GM19328 (cell line): ENCODE data around the gene CYB561.

Experiments
- ATAC-seq: cut with Tn5 transposase; IDR thresholded peaks from one replicate; pipeline ENCODE4 v1.9.1; 2021; ENCODE audit warnings: mild to moderate bottlenecking, moderate library complexity; ENCODE audit not compliant: unreplicated experiment

Gene CYB561

DNA sequence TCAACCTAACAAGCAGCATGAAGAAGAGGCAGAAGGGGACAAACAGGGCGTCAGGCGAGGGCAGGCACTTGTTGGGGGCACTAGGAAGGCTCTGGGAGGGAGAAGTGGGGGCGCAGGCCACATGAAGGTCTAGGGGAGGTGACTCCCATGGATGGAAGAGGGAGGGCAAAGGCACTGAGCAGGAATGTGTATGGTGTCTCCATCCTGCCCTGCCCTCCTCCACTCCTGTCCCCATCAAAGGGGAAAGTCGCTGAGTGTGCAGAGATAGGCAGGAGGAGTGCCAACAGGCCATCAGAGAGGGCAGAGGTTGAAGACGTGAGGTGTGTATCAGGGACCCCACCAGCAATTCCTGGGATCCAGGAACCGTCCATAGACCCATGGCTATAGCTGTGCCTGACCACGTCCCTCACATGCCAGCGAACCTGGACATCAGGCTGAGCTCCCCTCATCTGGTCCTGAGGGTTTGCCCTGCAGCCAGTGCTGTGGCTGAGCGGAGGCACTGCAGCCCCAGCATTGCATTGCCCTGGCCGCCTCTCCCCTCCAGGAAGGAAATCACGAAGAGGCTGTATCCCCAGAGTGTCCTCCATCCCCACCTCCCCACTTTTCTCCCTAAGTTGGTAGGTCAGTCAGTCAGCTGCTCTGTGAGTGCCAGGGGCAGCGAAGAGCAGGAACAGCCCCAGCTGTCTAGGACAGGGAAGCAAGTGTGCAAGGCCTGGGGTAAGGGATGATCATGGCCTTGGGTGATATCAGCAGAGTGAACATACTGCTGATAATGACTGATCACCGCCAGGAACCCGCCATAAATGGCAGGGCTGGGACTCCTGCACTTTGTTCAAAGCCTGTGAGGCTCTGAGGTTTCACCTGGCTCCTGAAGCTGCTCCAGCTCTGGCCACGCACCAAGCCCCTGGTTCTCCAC lies 6.2 kb upstream of the CYB561 start:
- no peak for ATAC-seq

DNA sequence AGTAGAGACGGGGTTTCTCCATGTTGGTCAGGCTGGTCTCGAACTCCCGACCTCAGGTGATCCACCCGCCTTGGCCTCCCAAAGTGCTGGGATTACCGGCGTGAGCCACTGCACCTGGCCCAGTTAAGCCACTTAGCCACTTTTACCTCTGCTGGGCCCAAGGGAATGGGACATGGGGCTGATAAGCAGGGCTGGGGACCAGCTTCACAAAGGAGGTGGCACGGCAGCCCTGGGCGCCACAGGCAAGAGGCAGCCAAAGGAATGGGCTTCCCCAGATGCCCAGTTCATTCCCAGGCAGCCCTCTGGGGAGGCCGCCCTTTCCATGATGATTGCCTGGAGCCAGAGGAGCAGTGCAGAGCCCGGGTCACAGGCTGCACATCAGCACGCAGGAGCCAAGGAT lies 5.0 kb upstream of the CYB561 start:
- no peak for ATAC-seq

DNA sequence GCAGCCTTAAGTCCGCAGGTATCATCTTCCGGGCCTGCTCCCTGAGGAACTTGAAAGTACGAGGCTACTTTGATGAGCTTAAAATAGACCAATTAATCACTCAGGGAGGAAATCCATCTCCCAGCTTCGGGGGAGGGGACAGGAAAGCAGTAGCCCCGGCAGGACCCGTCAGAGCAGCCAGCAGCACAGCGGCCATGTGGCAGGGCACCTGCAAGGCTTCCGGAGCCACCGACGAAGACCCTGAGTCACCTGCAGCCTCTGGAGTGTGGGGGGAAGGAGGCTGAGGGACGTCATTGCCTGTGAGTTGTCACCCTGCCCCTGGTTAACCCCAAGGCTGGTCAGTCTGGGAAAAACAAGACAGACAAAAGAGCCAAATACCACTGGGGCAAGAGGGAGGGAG lies 4.4 kb upstream of the CYB561 start:
- no peak for ATAC-seq

DNA sequence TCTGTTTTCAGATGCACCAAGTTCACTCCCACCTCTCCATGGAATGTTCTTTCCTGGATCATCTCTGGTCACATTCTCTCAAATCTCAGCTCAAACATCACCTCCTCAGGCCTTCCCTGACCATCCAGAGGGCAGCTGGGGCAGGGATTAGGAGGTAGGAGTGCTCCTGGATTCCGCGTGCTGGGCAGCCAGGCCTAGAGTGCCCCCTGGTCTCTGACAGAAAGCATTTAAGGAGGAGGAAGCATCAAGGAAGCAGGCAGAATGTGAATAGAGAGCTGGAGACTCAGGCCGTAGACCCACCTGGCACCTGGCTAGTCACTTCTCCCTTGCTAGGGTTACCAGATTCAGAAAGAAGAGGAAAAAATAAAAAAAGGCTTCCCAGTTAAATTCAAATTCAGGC lies 2.5 kb upstream of the CYB561 start:
- no peak for ATAC-seq

DNA sequence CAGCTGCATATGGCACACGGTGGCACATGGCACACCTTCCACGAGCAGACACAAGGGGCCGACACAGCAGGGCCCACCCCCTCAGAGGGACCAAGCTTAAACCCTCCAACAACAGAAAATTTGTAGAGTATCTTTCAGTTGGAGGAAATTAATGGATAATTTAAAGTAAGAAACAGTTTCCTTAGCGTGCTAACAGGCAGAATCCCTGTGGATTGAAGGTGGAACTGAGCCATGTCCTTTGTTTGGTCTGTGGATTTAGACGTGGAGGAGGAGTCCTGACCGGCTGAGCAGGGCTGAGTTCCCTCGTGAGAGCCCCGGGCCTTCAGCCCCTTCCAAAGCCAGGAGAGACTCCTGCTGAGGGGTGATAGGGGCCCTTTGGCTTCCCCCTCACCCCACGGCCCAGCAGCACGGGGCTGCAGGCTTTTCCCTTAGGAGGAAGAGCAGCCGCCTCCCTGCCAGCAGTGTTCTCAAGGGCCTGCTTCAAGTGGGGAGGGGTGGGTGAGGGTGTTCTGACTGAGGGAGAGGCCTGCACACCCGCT lies 1.4 kb upstream of the CYB561 start:
- no peak for ATAC-seq

DNA sequence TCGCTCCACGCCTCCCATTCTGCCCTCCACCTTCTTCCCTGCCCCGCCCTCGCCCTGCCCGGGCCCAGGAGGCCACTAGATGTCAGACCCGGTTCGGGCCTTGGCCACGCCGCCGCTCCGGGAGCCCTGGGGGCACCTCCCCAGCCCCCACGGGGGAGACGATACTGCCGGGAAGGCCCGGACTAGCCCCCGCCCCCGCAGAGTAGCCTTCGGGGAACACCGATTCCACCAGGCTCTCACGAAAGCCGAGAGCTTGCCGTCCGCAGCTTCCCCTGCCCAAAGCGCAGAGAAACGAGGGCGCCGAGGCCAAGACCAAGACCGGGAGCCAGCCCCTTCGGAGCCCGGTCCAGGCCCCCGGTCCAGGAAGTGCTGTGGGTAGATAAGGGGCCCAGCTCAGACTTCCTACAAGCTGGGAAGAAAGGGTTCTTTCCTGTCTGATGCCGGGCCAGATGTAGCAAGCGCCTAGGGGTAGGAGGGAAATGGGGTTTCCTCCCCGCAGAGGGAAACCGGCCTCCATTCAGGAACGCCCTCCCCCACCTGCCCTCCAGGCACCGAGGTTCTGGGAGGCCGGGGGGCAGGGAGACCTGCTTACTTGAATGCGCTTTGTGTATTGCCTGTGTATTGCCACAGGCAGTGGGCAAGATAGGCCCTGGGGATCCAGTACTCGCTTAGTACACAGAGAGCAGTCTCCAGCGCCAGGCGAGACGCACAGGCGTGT lies 806 bp upstream of the CYB561 start:
- peak; percentile 23 for ATAC-seq

DNA sequence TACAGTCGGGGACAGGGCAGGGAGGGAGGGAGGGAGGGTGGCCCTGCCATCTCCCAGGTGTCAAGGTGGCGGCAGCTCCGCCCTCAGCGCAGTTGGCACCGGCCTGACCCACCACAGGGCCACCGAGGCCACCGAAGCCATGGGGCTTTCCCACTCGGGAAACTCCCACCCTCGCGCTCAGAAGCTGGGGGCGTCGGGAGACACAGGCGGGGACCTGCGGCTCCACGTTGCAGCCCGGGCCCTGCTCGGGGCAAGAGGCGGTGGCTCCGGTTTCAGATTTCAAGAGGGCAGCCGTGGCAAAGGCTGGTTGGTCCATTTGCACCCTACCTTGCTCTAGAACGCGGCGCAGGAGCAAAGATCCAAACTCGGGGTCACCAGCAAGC lies 544 bp downstream of the CYB561 start:
- peak; percentile 24 for ATAC-seq

DNA sequence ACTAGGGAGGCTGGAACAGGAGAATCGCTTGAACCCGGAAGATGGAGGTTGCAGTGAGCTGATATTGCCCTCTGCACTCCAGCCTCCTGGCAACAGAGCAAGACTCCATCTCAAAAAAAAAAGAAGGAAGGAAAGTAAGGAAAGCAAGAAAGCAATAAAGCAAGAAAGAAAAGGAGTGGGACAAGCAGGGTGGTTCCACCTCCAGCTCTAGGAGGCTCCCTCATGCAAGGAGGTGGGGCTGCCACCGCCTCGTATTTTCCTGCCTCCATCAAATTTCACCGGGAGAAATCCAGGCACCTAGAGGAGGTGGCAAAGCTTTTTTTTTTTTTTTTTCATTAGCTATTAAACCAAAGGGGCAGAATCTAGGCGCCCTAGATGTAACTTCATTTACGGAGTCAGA lies 1.0 kb downstream of the CYB561 start:
- ATAC-seq: no peak

DNA sequence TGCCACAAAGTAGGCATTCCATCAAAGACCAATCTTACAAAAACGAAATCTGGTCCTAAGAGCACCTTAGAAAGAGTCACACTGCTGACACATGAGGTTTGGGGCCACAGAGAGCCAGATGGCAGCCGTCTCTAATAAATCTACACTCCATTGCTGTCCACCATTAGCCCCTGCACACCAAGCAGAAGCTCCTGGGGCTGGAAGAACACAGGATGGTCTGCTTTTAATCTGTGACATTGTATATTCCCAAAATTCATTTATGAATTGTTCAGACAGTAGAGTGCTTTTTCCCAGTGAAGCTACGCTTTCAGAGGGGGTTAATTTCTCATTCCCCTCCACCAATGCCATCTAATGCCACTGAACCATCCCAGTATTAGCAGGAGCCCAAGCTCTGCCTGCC lies 1.6 kb downstream of the CYB561 start:
- no peak for ATAC-seq

DNA sequence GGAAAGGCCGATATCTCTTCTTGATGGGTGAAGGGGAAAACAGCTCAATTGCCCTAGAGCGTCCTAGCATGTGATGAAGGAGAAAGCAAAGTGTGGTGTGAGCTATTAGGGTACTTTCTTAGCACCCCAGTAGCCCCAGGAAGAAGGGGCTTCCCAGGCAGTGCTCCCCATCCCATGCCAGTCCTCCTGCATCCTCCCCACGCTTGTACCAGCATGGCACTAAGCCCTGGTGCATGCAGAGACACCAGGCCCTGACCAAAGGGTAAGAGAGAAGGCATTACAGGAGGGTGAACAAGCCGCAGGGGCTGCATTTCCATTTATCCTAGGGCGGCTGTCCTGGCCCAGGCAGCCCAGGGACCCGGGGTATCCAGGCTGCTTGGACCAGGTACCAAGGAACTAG lies 3.1 kb downstream of the CYB561 start:
- ATAC-seq: no peak

DNA sequence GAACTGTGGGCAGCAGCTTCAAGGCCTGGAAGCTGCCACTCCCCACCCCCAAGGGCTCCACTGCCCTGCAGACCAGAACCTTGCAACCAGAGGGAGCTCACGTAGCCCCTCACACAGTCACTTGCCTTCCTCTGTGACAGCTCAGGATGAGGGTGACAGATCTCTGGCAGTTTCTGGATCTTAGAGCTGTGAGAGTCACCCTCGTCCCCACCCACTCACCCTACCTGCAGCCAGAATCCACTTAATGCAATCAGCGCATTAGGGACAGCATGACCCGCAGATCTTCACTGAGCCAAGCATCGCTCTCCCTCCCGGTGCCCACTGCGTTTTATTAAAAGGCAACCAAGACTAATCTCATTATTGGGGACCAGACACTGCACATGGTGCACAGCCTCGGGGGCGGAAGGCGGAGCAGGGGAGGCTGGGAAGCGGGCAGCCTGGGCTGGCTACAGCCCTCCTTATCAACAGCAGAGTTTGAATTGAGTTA lies 3.5 kb downstream of the CYB561 start:
- no peak for ATAC-seq

DNA sequence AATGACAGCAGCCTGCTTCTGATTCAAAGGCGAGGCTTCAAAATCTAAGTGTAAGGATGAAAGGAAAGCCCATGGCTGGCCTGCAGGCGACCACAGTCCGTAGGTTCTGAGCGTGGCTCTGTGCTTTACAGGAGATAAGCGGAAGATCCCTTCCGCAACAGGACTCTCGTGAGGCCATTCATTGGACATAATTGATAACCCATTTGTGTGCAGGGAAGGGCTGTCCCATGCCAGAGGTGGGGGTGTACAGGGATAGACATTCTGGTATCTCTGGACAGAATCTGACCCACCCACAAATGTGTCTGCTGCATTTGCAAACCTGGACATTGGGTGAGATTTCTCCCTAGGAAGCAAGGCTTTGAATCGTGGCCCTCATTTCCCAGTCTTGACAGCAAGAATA lies 4.0 kb downstream of the CYB561 start:
- no peak for ATAC-seq

DNA sequence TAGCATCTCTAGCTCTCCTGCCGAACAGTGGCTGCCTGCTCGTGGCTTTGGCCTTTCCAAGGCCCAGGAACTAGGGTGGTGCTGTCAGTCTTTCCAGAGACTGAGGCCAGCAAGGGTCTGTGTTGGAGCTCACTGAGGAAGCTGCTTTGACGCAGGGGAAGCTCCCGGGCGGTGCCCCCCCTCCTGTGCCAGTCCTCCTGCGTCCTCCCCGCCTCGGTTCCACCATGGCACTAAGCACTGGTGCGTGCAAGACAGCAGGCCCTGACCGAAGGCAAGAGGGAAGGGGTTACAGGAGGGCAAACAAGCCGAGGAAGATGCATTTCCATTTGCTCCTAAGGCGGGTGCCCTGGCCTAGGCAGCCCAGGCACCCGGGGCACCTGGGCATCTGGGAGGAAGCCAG lies 4.5 kb downstream of the CYB561 start:
- no peak for ATAC-seq

DNA sequence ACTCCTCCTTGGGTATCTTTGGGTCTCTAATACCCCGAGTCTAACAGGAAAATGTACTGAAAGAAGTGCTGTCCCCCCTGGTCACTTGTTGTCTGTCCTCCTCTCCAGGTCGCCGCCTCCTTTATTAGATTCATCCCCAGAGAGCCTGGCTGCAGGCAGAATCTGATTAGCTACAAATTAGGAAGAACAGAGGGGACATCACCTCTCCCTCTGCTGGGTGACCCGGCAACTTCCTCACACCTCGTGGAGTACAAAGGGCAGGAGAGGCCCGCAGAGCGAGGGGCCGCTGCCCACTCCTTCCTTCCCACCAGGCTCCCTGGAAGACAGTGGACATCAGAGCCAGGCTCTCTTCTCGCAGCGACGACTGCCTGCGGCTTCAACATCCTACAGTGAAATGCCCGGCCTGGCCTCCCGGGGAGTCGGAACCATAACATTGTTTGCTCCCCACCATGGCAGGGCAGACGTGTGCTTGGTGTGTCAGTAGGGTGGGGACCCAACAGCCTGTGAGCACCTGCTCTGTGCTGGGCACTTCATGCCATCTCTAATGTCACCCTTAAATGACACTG lies 5.3 kb downstream of the CYB561 start:
- ATAC-seq: no peak

DNA sequence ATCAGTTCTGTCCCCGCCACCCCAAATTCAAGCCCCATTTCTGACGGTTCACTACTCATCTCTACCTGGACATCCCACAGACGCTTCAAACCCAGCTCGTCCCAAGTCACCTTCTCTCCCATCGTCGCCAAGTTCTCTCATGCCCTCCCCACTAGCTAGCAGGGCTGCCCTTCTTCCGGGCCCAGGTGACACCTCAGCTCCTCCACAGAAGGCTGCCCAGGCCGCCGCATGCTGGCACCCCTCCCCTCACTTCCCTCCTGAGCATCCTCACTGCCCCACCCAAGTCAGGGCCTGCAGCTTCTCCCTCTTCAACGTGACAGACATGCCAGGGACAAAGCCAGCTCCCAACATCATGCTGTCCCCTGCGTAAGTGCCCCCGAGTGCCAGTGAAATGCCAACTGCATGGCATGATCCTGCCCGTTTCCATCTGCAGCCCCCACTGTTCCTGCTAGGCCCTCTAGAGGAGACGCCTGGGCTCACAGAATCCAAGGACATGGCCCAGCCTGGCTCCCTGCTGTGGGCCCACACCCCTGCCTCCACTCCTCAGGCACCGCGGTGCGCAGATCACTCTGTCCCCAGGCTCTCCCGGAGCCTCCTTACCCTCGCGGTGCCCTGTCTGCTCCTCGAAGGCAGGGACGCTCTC lies 5.9 kb downstream of the CYB561 start:
- ATAC-seq: no peak

DNA sequence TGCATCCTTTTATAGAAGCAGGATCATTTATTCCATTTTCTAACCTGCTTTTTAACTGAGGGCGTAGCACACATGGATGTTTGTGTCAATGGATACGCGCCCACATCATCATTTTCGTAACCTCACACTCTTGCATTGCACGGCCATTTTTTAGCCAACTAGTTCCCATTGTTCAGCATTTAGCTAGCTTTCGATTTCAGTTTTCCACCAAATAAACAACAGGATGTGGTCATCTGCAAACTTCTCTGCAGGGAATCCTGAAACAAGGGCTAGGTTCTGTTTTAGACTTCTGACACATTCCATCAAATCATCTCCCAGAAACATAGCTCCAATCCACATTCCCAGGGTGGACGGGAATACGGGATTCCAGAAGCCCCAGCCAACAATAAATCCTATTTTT lies 6.4 kb downstream of the CYB561 start:
- no peak for ATAC-seq

DNA sequence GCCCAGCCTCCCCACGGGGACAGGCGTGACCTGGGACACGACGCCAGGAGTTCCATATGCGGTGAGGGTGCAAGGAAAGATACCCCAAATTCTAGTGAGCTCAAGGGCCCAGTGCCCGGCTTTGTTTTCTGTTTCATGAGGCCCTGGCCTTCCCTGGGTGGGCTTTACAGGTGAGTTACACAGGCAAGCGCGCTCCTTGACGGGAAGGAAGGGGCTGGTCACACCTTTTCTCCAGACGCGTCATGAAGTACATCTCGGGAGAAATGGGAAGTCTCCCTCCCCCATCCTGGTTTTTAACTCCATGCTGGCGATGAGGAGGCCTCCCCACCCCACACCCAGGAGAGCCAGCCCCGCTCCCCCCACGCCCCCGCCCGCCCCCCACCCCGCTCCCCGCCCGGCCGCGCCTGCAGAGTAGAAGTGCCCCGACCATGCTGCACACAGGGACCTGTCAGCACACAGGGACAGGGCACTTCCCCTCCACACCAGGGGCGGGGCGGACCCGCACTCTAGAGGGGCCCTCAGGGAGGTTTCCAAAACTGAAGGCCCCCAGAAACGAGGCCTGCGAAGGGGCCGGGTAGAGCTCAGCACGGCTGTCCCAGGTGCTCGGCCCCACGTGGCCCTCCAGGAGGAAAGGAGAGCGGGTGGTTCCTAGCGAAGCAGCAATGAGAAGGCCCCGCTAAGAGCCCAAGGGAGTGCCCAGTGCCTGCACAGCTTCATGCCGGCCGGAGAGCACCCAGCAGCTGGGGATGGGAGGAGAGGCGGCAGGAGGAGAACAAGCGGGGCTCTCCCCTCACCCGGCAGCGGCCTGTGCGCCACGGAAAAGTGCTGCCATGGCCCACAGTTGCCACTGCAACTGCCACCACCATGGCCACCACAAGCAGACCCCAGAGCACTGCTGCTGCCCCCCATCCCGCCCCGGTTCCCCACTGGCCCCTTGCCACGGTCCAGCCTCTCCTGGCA lies 7.7 kb downstream of the CYB561 start:
- ATAC-seq: no peak

DNA sequence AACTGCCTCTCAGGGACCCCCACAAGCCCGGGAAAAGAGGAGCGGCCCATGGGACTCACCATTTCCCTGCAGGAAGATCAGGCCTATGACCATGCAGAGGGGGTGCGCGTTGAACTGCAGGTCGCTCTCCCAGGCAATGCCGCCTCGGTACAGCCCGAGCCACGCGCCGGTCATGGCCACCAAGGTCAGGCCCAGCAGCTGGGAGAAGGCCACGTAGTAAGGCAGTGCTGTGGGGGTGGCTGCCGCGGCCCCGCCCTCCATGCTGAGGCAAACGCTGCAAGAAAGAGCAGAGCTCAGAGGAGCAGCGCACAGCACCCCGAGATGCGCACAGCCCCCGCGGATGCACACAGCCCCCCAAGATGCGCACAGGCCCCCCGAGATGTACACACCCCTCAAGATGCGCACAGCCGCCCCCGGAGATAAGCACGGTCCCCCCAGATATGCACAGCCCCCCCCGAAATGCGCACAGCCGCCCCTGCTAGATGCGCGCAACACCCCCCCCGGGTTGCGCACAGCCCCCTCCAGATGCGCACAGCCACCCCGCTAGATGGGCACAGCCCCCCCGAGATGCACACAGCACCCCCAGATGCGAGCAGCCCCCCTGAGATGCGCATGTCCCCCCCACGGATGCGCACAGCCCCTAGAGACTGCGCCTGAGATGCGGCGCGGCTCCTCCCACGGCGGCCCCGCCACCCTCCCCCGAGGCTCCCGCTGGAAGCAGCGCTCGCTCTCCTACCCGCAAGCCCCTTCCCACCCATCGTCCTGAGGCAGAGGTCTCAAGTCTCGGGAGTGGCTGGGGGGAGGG lies 8.6 kb downstream of the CYB561 start:
- no peak for ATAC-seq

DNA sequence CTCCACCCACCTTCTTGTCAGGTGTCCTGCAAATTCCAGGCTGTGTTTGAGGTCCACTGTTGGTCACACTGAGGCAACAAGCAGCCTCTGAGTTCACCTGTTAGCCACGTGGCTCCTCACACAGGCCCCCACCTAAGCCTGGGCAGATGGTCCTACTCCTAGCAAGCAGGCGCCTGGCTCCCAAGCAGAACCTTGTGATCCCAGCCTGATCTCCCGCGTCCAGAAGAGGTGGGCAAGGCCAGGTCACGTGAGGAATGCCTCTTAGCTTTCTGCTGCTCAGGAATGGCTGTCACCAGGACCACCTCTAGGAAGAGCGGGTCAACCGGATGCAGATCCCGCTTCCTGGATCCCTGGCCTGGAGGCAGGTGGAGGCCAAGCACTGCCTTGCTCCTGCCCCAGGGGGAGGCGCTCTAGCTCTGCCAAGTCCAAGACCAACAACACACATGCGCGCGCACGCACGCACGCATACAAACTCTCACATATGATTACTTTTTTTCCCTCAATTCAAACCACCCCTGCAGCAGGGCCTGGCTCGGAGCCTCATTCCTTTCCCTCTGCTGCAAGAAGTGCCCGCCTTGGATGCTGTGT lies 9.5 kb downstream of the CYB561 start:
- ATAC-seq: no peak
